HG03378 (cell line): ENCODE data around the gene COL18A1.
"Not testable (repeated sequence)": the region's sequence is repeated elsewhere in the genome, so short reads cannot be mapped to it uniquely, and the experiment has no call there.

Experiments used
- ATAC-seq: cut with Tn5 transposase; IDR thresholded peaks from one replicate; pipeline ENCODE4 v1.9.1; 2021; ENCODE audit warnings: mild to moderate bottlenecking, moderate library complexity; ENCODE audit not compliant: unreplicated experiment

The COL18A1 gene

DNA sequence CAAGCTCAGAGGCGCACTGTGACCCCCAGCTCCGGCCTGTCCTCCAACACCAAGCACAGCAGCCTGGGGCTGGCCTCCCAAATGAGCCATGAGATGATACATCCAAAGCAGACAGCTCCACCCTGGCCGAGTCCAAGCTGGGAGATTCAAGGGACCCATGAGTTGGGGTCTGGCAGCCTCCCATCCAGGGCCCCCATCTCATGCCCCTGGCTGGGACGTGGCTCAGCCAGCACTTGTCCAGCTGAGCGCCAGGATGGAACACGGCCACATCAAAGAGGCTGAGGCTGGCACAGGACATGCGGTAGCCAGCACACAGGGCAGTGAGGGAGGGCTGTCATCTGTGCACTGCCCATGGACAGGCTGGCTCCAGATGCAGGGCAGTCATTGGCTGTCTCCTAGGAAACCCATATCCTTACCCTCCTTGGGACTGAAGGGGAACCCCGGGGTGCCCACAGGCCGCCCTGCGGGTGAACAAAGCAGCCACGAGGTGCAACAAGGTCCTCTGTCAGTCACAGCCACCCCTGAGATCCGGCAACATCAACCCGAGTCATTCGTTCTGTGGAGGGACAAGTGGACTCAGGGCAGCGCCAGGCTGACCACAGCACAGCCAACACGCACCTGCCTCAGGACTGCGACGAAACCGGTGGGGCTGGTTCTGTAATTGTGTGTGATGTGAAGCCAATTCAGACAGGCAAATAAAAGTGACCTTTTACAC is 108.2 kb downstream of the COL18A1 start:
- ATAC-seq, result no peak

- ATAC-seq, result no peak
Measured at GRCh38 chr21:45513741-45514310, 108.9 kb downstream of the COL18A1 start.

DNA sequence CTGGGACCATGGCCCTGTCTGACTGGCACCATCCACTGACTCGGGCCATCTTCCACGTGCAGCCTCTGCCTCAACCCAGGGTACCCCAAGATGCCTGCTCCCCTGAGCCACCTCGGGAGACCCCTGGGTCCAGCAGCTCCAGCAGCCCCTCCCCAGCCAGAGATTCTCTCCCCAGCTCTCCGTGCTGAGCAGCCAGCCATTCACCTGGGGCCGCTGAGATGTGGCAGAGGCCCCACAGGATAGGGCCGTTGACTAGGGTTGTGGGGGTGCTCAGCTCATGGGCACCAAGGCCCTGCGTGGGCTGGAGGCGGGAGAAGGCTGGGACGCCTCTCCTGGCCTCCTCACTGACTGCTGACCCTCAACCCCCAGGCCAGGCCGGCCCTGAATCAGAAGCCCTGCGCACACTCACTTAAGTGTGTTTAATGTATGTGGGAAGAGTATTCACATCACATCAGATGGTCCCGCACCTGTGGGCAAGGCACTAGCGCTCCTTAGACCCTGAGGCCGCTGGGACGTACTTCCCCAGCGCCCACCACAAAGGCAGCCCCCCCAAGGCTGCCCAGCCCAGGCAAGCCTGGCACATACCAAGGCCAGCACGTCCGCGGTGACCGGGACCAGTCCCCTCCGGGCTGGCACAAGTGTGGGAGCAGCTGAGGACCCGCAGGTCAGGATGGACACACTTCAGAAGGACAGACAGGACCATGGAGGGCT is 109.5 kb downstream of the COL18A1 start:
- ATAC-seq, result no peak

GRCh38 chr21:45515241-45516061 is 110.5 kb downstream of the COL18A1 start:
- no peak for ATAC-seq

DNA sequence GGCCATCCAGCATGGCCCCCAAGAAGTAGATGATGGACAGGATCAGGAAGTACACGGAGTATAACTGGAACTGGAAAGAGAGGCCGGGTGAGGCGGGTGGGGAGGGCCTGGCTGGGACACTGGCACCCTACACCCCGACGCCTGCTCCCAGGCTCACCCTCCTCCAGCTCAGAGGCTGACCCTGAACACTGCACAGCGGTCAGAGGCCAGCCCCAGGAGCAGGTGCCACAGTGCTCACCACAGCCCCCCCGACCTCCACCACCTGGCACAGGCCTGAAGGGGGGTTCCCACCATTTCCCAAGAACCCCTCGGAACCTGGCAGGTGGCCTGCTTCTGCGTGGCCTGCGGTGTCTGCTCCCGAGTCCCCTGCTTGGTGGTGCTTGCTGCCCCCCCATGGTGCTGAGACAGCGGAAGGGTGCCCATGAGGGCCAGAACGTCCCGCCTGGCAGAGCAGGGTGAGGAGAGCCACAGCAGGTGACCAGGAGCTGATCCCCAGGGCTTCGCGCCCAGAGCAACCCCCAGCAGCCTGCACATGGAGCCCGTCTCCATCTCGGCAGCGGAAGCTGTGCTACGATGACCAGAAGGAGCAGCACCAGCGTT is 111.2 kb downstream of the COL18A1 start:
- no peak for ATAC-seq

DNA sequence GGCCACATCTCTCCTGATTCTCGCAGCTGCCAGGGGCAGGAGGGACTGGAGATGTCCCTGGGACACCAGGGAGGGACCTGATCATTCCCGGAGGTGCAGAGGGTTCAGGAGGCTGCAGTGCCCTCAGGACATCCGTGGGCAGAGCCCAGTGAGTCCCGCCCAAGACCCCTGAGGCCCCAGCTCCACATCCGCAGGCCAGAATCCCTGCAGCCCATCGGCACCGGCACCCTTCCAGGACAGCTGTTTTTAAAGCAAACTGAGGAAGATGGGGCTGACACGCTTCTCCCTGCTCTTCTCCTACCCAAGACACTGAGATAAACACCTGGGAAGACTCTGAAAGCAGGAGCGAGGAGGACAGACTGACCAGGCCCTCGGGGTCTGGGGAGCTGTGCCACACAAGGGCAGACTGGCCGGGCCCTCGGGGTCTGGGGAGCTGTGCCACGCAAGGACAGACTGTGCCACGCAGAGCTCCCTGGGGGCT is 111.7 kb downstream of the COL18A1 start:
- no peak for ATAC-seq

GRCh38 chr21:45517249-45518065 is 112.5 kb downstream of the COL18A1 start:
- no peak for ATAC-seq

GRCh38 chr21:45518742-45519141 is 113.8 kb downstream of the COL18A1 start:
- ATAC-seq, result no peak

- no peak for ATAC-seq
Measured at GRCh38 chr21:45519182-45519581, 114.2 kb downstream of the COL18A1 start.

GRCh38 chr21:45521241-45521640 is 116.3 kb downstream of the COL18A1 start:
- ATAC-seq, result no peak

DNA sequence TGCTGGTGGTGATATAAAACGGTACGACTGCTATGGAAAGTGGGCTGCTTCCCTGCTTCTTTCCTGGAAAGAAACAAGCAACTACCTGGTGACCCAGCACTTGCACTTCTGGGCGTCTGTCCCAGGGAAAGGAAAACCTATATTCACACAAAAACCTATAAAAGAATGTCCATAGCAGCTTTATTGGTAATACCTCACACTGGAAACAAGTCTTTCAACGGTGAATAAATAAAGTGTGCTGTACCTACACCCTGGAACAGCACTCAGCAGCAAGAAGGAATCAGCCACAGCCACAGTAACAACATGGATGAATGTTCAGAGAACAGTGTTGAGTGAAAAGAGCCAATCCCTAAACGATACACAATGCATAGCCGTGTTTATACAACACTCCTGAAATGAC is 117.4 kb downstream of the COL18A1 start:
- no peak for ATAC-seq

DNA sequence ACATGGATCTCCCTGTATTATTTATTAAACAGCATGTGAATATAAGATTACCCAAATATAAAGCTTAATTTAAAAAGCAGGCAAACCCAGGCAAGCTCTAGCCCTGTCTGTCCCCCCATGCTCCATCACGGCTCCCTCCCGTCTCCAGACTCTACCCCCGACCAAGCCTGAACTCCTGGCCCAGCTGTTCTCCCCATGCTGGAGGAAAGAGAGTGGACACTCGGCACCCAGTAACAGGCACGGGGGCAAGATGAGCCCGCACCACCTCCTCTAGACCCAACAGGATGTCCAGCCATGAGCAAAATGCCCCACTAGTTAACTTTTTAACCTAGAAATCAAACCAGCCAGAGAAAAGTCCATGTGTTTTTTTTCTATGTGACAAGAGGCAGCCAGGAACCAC is 118.0 kb downstream of the COL18A1 start:
- ATAC-seq, result no peak

- no peak for ATAC-seq
Measured at GRCh38 chr21:45523411-45524101, 118.6 kb downstream of the COL18A1 start.

- ATAC-seq, result no peak
Measured at GRCh38 chr21:45524756-45525152, 119.8 kb downstream of the COL18A1 start.

DNA sequence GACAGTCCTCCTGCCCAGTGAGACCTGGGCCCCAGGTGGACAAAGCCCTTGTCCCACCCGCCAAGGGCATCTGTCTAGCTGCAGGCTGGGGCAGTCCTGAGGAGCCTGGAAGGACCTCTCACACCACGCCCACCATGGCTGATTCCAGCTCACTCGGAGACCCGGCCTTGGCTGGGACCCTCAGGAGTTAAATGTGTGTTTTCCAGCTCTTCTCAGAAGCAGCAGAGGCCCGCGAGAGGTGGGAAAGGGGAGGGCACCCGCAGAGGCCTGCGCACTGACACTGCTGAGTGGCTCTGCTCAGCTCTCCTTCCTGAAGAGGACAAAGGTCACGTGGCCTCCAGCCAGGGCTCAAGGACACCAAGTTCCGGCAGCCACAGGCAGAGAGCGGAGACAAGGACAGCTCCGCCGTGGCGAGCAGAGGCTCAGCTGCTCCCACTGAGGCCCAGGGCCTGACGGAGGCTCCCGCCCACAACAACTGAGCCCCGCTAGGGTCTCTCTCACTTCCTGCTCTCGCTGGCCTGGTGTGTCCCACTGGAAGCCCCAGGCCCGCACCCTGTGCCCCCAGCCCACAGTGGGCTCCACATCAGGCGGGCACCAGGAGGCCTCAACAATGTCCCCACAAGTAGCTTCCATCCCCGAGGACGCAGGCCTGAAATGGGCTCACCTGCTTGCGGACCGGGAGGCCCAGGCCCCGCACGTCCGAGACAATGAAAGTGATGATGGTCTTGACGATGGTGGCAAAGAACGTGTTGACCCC is 120.4 kb downstream of the COL18A1 start:
- no peak for ATAC-seq

- ATAC-seq, result no peak
Measured at GRCh38 chr21:45525910-45526306, 120.9 kb downstream of the COL18A1 start.

GRCh38 chr21:45527151-45527999 is 122.4 kb downstream of the COL18A1 start:
- ATAC-seq, result not testable (repeated sequence)
